GM21381 (cell line): ENCODE results near the gene HRH1.
"Not testable (repeated sequence)": the region's sequence is repeated elsewhere in the genome, so short reads cannot be mapped to it uniquely, and the experiment has no call there.

ENCODE experiments used
- ATAC-seq: cut with Tn5 transposase; IDR thresholded peaks from one replicate; pipeline ENCODE4 v1.9.1; 2021; ENCODE audit warnings: mild to moderate bottlenecking, moderate library complexity; ENCODE audit not compliant: unreplicated experiment

Gene HRH1

GRCh38 chr3:11170052-11170770 lies 15.9 kb downstream of the HRH1 start:
- ATAC-seq: no peak

DNA sequence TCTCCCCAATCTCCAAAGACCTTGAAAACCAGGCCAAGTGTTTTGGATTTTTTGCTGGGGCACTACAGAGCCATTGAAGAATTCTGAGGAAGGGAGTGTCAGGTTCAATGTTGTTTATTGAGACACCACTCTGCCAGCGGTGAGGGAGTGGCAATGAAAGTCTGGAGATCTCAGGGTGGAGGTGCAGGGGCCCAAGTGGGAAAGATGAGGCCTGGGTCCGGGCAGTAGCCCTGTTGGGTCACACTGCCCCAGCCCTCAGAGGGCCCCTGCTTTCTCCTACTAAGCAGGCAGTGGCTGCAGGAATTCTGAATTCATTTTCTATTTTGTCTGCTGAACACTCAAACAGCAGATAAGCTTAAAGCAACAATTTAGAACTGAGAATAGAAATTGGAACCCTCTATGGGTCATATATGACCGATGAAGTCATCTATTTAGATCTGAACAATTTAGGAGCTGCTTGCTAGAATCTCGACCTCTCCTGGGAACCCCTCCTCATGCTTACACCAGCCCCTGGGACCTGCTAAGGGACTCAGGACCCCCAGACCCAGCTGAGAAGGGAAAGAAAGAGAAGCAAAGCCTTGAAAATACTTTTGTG lies 17.9 kb downstream of the HRH1 start:
- no peak for ATAC-seq

DNA sequence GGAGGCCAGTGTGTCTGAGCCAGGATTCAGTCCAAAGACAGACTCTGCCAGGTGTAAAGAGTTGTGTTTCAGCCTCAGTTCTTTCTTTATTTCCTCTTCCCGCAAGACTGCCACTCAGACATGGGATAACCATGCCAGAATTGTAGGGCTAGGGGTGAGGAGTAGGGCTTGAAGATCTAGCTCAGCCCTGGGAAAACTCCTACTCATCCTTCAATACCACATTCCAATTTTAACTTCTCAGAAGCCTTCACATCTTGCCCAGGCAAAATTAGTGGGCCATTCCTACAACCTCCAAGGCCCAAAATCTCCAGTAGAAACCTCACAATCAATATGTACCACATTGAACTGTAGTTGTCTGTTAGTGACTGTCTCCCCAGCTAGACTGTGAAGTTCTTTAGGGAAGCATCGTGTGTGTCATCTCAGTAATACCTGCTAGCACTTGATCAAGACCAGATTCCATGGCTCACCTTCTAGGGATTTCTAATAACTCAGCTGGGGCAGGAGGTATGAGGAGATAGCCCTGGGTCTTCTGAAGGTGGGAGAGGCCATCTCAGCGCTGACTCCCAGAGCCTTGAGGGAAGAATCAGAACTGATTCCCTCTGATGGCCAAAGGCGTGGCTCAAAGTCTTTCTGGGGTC lies 19.7 kb downstream of the HRH1 start:
- no peak for ATAC-seq

DNA sequence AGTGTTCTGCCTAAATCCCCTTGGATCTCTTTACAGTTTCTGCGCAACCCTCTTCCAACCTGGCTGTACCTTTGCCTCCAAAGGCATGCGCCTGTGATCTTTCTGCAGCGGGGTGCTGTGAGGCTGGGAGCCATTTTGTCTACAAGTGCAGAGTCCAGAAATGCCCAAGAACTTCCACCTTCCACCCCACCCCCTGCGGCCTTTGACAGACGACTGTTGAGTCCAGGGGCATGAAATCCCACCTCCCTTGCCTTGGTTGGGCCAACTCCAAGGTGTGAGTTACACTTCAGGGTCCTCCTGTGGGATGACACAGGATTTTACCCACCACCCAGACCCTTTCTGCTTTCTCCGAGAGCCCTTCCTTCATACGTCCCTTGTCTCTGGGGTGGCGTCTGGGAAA lies 24.1 kb downstream of the HRH1 start:
- ATAC-seq: no peak

- not testable (repeated sequence) for ATAC-seq
Observed at GRCh38 chr3:11184328-11184969, 30.2 kb downstream of the HRH1 start.

GRCh38 chr3:11185144-11185543 lies 30.9 kb downstream of the HRH1 start:
- no peak for ATAC-seq

DNA sequence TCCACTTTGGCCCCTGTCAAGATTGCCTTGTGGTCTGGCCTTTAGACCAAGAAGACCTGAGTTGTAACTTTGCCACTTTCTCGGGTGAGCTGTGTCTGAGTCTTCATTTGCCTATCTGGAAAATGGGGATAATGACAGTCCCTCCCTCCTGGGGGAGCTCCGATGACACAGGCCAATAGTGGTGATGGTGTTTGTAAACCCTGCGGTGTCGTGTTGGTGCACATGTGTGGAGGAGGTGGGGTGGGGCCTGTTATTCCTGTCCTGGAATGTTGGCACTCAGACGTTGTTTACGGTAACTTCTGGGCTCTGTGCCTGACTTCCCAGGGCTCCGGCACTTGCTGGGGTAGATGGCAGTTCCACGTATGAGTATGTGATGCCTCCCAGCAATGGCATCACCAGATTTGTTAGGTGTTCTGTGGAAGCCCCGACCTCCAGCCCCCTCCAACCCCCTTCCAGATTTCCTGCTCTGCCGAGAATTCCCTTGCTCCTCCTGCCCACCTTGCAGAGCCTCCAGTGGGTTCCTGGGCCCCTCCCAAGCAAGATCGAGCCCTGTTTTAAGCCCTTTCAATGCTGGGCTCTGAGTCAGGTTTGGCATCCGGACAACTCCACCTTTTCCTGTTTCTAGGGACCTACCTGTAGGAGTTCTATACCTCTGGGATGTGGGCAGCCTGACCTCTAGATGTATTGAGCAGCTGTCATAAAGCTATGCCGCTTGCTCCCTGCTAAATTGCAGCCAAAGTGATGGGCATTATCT lies 31.4 kb downstream of the HRH1 start:
- ATAC-seq: no peak

- ATAC-seq: no peak
Observed at GRCh38 chr3:11186318-11186692, 32.0 kb downstream of the HRH1 start.

- no peak for ATAC-seq
Observed at GRCh38 chr3:11186771-11187191, 32.5 kb downstream of the HRH1 start.

GRCh38 chr3:11187681-11188080 lies 33.4 kb downstream of the HRH1 start:
- ATAC-seq: no peak

DNA sequence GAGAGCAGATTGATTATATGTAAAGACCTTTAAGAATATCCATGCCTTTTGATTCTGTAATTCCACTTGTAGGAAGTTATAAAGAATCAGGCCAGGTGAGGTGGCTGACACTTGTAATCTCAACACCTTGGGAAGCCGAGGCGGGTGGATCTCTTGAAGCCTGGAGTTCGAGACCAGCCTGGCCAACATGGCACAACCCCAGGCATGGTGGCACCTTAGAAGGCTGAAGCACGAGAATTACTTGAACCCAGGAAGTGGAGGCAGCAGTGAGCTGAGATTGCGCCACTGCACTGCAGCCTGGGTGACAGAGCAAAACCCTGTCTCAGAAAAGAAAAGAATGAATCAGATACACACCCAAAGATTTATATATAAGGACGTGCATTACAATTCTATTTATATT lies 33.9 kb downstream of the HRH1 start:
- ATAC-seq: no peak

DNA sequence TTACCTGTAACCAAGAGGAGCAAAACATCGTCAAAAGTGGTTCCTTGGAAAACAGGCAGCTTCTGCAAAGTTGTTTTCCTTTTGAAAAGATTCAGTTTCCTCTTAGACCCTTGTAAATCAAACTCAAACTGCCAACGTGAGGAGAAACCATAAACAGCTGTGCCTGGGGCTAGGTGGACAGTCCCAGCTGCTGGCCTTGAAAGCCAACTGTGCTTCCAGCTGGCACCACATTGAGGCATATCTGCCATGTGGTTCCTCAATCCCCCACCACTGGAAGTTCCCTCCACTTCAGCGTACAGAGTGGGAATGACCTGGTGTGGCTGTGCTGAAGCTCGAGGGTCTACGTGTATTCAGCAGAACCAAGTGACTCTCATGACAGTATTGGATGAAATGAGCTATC lies 40.9 kb downstream of the HRH1 start:
- ATAC-seq: no peak

GRCh38 chr3:11195721-11196332 lies 41.5 kb downstream of the HRH1 start:
- ATAC-seq: no peak

GRCh38 chr3:11197484-11197883 lies 43.2 kb downstream of the HRH1 start:
- no peak for ATAC-seq

DNA sequence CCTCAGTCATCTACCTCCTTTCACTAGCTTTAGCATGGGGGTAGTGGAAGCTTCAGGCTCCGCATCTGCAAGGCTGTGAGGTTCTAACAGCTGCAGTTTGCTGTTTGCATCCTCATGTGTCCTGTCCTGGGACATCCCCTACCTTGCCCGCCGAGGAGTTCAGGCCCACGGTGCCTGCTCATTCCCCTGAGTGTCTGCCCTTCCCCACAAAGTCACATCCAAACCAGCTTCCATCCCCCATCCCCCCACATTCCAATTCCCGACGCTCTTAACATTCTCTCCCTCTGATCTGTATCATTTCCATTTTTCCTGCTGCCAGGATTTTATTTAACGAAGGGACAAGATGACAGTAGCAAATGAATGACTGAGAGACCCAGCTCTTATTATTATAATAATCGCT lies 43.8 kb downstream of the HRH1 start:
- no peak for ATAC-seq

DNA sequence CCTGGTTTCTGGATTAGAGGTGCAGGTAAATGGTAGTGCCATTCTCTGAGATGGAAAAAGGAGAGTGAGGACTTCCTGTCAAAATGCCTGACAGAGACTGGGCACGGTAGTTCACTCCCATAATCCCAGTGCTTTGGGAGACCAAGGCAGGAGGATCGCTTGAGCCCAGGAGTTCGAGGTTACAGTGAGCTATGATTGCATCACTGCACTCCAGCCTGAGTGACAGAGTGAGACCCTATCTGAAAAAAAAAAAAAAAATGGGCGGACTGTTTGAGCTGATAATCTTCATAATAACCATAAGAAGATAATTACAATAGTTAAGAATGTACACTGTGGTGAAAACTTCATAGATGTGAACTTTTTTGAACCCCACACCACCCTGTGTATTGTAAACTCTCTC lies 44.2 kb downstream of the HRH1 start:
- no peak for ATAC-seq

DNA sequence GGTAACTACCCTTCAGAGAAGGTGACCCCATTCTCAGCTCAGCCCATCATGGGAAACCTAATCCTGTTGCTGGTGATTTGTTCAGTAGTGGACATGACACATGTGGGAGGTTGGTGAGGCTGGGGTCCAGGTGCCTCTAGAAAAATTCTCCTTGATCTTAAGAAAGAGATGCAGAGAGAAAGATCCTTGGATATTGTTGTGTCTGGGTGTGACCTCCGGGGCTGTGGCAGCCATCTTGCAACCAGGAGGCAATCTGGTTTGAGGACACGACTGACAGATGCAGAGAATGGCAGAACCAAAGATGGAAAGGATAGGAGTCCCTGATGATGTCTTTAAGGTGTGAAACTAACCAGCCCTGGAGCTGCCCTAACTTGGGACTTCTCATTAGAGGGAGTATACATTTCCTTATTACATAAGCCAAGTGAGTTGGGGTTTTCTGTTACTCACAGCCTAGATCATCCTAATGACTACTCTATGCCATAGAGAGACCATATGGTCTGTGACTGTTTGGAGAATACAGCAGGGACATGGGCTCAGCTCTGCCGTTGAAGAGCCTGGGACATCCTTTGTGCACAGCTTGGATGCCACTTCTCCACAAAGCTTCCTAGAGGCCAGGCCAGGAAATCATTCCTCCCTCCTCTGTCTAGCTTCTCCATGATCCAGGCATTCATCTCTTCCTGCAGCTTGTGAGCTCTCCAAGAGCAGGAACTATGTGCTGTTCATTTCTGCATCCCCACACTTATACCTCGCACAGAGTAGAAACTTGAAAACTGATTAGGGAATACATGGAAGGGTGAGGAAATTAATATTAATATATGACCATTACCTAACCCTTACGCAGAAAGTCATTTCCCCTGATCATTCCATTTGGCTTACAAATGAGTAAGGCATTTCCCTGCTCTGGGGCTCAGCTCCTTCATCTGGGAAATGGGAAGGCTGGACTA lies 45.9 kb downstream of the HRH1 start:
- ATAC-seq: no peak

DNA sequence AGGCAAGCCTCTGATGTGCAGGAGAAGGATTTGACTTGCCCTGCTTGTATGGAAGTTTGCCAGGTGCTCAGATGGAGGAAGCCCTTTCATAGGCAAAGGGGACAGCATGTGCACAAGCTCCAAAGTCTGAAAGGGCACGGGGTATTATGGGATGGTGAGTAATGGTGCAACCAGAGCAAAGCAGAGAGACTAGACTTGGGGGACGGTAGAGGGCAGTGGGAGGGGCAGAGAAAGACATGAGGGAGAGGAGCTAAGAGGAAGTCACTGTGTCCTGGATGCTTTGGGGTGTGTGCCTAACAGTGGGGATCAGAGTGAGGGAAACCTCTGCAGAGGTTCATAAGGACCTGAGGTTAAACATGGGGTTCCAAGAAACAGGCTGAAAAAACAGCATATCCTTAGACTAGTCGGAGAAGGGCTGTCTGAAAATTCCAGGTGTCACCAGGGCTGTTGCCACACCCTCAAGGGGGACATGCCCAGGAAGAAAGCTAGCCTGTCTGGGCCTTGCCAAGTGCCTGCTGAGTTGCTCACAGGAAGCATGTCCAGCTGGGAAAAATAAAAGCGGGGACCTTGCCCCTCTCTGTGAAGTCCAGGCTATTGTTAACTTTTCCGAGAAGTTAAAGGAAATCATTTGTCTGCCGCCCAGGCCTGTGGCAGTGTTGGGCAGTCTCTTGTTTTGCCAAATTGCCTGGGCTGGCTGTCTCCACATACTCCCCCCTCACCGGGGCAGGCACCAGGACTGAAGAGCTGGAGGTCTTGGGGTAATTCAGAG lies 47.1 kb downstream of the HRH1 start:
- ATAC-seq: no peak

DNA sequence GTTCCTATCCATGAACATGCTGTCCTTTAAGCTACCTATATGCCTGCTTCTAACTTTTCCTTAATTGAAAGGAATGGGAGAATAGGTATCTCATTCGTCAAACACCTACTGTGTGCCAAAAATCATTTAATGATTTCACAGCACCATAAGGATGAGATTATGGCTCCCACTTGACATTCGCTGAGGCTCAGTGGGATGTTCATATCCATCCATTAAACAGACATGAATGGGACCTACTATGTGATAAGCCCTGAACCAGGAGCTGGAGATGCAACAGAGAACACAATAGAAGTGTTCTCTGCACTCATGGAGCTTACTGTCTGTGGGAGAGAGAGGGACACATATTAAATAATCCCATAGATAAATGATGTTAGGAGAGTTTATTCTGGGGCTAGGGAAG lies 49.7 kb downstream of the HRH1 start:
- no peak for ATAC-seq
